HEK293T (cell line): ENCODE data around the gene HOXB4.

Experiments used
- BHLHE40 ChIP-seq: fragments of 450-650 bp; IDR thresholded peaks from 2 replicates; pipeline ENCODE4 v1.6.1; 2016; ENCODE audit warnings: mild to moderate bottlenecking, moderate library complexity, borderline replicate concordance
- CTBP1 ChIP-seq: fragments of 450-650 bp; IDR thresholded peaks from 2 replicates; pipeline ENCODE4 v1.6.1; 2016; ENCODE audit warnings: borderline replicate concordance
- ELF4 ChIP-seq: fragments of 450-650 bp; IDR thresholded peaks from 2 replicates; pipeline ENCODE4 v1.6.1; 2017; ENCODE audit warnings: antibody characterized with exemption
- FOXA1 ChIP-seq: fragments of 450-650 bp; IDR thresholded peaks from 2 replicates; pipeline ENCODE4 v1.6.1; 2016; ENCODE audit warnings: mild to moderate bottlenecking
- FOXK2 ChIP-seq: fragments of 450-650 bp; IDR thresholded peaks from 2 replicates; pipeline ENCODE4 v1.6.1; 2016; ENCODE audit warnings: mild to moderate bottlenecking
- FOXM1 ChIP-seq: fragments of 450-650 bp; IDR thresholded peaks from 2 replicates; pipeline ENCODE4 v1.6.1; 2017; ENCODE audit warnings: mild to moderate bottlenecking, borderline replicate concordance
- NFRKB ChIP-seq: fragments of 450-650 bp; IDR thresholded peaks from 2 replicates; pipeline ENCODE4 v1.6.1; 2016; ENCODE audit warnings: mild to moderate bottlenecking, moderate library complexity
- SP1 ChIP-seq: fragments of 450-650 bp; IDR thresholded peaks from 2 replicates; pipeline ENCODE4 v1.6.1; 2017
- SUZ12 ChIP-seq: fragments of 450-650 bp; IDR thresholded peaks from 2 replicates; pipeline ENCODE4 v1.6.1; 2016; ENCODE audit warnings: mild to moderate bottlenecking

DNA sequence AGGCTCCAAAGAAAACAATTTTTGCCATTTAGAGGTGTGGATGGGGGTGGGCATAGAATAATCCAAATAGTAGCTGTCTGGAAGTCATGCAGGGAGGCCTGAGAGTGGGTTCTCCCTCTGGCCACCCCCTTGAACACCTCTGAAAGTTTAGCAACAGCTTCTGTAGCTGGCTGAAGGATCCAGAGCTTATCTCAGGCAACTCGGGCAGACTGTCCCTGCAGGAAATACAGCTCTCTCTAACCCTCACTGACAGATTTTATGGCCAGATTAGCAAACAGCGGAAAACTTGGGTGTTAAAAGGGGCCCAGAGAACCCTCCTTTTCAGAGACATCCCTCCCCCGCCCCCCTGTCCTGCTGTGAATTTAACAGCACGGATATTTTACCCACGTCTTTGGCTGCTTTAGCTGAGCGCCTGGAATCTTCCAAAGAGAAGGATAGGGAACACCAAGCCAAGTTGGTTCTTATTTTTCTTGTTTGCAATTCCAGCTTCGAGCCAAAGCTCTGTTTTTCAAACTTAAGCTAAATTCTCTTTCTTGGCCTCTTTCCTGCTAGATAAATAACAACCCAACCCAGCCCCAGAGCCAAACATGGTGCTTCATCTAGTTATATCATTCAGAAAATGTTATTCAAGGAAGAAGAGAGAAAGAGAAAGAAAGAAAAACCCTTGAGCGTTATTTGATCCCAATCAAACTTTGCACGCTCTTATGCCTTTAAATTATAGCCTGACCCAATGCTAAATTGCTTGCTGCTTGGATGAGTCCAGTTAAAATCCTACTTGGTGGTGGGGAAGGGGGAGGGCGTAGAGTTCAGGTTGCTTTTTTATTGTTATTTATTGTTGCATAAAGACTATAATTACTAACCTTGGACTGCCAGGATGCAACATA is 31.0 kb downstream of the HOXB4 start:
- TF ChIP-seq ELF4 (no peak), CTBP1 (peak; percentile 89), SP1 (no peak), FOXK2 (no peak), BHLHE40 (no peak), FOXA1 (no peak), SUZ12 (no peak), NFRKB (no peak), FOXM1 (no peak)
